ENCODE measurements around the gene CD1C.
"Not testable (repeated sequence)": the region's sequence is repeated elsewhere in the genome, so short reads cannot be mapped to it uniquely, and the experiment has no call there.

CD1C gene

GRCh38 chr1:158289811-158290210 lies at the start of gene CD1C:
CD1C (plus strand) TSS chr1:158289923; CDS start chr1:158290065, 142 bp downstream.
- DNase-seq = no peak

- no peak for DNase-seq
Measured at GRCh38 chr1:158246650-158247049, 43.1 kb upstream of the CD1C start.

GRCh38 chr1:158248118-158248517 lies 41.6 kb upstream of the CD1C start:
- no peak for DNase-seq

DNA sequence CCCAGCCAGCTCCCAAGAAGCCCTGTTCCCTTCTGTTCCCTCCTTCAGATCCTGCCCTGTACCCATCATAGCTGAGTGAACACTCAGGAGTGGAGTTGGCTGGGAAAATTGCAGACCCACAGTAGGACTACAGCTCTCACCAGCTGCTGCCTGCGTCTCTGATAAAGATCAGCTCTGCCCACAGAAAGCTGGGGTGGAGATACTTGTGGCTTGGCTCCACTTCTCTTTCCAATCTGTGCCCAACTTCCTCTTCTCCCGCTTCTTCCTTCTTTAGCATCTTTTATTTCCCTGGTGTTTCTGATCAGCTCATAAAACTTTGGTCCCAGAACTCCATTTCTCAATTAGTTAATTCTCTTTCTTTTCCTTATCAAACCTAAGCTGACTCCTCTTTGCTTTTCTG lies 41.0 kb upstream of the CD1C start:
- no peak for DNase-seq

DNA sequence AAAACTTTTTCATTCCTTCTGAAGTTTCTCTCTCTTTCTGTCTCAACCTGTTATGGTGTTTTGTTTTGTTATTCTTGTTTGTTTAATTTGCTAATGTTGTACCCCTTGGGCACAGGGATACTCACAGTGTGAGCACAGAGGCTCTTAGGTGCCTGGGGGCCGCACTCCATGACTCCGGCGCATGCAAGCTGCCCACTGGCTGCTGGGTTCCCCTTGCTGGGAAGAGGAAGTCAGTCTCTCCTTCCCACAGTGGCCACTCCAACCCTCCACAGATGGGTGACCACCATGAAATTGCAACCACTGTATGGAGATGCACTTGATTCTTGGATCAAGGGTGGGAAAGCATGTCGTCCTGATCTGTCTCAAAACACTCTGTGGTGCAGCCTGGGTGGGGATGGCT lies 40.1 kb upstream of the CD1C start:
- DNase-seq = no peak

- DNase-seq = no peak
Measured at GRCh38 chr1:158251163-158251562, 38.6 kb upstream of the CD1C start.

DNA sequence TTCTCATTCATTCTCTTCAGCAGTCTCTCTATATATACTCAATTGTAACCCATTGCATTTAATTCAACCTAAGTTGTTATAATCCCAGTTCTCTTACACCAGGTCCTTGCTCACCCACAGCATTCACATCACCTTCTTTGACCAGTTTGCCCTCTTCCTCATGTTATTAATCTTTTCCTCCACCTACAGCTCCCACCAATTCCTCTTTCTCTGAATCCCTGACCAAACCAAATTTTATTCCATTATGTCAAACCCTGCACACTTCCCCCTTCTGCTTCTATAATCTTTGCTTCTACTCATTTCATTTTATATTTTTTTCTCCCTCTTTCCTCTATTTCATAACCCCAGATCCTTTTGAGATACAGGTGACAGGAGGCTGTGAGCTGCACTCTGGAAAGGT lies 34.1 kb upstream of the CD1C start:
- no peak for DNase-seq

DNA sequence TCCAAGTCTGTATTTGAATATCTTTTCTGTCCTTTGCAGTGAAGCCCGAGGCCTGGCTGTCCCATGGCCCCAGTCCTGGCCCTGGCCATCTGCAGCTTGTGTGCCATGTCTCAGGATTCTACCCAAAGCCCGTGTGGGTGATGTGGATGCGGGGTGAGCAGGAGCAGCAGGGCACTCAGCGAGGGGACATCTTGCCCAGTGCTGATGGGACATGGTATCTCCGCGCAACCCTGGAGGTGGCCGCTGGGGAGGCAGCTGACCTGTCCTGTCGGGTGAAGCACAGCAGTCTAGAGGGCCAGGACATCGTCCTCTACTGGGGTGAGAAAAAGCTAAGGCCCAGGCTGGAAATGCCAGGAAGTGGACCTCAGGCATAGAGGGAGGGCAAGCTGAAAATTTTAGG lies 33.0 kb upstream of the CD1C start:
- not testable (repeated sequence) for DNase-seq

- no peak for DNase-seq
Measured at GRCh38 chr1:158257888-158258287, 31.8 kb upstream of the CD1C start.

GRCh38 chr1:158259117-158259516 lies 30.6 kb upstream of the CD1C start:
- no peak for DNase-seq

- no peak for DNase-seq
Measured at GRCh38 chr1:158272681-158273080, 17.0 kb upstream of the CD1C start.

DNA sequence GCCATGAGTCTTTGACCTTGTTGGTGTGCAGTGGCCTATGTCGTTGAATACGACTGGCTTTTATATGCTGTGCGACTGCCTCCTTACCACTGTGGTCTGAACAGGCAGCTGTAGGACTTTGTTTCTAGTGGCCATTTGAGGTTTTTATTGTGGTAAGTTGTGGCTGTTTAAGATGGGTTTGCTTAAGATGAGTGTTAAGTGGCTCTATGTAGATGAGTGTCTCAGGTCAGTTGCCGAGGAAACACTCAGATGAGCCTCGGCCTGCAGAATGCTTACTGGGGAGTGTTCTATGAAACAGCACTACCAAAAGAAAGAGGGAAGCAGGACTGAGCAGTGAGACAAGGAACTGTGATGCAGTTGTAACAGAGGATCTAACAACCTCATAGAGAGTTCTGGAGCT lies 14.9 kb upstream of the CD1C start:
- DNase-seq = no peak

DNA sequence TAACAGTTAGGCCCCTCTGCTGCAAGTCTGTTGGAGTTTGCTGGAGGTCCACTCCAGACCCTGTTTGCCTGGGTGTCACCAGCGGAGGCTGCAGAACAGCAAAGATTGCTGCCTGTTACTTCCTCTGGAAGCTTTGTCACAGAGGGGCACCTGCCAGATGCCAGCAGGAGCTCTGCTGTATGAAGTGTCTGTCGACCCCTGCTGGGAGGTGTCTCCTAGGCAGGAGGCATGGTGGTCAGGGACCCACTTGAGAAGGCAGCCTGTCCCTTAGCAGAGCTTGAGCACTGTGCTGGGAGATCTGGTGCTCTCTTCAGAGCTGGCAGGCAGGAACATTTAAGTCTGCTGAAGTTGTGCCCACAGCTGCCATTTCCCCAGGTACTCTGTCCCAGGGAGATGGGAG lies 7.3 kb upstream of the CD1C start:
- DNase-seq = not testable (repeated sequence)

DNA sequence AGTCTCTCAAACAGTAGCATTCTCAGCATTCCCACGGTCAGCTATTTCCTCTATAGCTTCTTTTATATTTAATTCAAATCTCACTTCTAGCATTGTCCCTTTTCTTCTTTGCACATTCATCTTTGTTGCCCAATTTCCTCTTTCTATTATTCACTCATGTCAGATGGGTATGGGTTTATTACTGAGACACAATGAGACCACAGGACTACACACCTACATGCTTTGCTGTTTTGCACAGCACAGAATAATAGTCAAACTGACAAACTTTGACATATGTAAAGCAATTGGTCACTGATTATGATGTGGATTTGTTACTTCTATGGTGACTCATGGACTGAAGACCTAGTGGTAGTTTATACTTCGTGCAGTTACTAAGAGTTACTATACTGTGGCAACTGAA lies 5.8 kb upstream of the CD1C start:
- DNase-seq = no peak

DNA sequence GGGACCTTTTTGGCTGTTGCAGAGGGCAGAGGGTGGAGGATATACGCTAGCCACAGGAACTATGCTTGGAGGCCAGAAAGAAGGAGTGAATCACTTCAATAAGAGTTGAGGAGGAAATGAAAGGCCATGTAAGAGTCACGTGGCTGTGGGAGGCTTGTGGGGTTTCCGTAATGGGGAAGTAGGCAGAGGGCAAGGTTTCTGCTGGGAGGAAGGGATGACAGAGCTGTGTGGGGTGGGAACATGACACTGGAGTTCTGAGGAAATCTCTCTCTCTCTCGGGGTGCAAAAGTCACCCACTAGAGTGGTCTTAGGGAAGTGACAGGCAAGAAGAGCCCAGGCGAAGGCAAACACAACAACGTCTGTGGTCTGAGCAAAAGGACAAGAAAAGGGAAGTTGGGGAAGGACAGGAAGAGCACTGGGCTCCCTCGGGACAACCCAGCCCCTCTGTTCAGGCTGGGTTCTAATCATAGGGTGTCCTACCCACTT lies 3.9 kb upstream of the CD1C start:
- no peak for DNase-seq

DNA sequence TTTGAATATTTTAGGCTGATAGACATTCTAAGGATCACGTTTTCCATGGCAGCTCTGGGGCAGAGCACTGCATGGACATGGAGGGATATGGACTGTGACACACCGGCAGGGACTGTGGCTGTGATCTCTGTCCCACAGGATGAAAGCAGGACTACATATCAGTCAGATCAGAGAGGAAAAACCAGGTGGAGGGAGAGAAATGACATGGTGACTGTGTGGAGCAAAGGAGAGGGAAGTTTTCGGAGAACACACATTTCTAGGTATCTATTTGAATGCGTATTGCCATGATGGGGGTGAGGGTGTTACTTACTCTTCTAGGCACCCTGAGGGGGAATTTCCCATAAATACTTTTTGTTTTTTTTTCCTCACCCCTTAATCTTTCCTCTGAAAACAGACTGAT lies 3.2 kb upstream of the CD1C start:
- no peak for DNase-seq

DNA sequence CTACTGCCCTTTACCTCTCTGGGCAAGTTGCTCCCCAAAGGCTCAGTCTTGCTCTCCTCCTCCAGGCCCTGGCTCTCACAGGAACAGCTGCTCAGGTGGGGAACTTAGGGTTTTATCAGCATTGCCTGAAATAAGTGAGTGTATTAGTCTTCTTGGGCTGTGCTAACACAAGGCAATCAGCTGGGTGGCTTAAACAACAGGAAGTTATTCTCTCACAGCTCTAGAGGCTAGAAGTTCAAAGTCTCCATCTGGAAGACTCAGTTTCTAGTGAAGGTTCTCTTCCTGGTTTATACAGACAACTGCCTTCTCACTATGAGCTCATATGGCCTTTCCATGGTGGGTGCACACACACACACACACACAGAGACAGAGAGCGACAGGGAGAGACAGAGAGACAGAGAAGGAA lies 2.8 kb upstream of the CD1C start:
- no peak for DNase-seq

DNA sequence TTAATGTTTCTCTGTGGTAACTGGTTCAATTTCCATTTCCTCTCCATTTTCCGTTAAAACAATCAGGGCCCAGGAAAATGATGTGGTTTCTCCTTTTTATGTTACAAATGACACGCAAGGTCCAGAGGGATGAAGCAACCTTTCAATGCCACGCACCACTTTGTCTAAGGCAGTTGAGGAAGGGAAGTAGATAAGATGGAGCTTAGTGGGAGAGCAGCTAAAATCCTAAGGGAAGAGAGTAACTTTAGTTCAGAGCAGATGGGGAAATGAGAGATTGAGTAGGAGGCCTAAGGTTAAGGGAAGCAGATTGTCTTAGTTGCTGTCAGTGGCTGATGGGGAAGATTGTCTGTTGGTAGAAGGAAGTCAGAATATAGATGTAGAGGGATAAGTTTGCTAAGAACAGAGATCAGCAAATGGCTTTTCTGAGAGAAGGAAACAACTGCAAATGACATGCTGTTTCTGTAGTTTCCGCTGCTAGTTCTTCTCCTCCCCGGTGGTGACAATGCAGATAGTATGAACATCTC lies 660 bp downstream of the CD1C start:
- no peak for DNase-seq

GRCh38 chr1:158295791-158296190 lies 6.1 kb downstream of the CD1C start:
- no peak for DNase-seq

DNA sequence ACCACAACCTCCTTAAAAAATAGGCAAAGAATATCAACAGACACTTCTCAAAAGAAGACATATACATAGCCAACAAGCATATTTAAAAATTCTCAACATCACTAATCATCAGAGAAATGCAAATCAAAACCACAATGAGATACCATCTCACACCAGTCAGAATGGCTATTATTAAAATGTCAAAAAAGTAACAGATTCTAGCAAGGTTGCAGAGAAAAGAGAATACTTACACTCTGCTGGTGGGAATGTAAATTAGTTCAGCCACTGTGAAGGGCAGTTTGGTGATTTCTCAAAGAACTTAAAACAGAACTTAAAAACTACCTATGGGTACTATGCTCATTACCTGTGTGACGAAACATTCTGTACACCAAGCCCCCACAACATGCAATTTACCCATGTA lies 20.9 kb downstream of the CD1C start:
- DNase-seq = no peak

DNA sequence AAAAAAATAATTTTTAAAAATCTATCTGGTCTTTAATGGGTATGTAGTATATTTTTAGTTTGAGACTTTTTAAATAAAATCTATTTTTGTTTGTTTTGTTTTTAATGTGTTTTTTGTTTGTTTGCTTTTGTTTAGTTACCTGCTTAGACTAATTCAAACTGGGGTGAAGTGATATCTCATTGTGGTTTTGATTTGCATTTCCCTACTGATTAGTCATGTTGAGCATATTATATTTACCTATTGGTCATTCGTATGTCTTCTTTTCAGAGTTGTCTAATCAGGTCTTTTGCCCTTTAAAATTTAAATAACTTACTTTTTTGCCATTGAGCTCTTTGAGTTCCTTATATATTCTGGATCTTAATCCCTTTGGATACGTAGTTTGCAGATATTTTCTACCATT lies 21.3 kb downstream of the CD1C start:
- no peak for DNase-seq

- no peak for DNase-seq
Measured at GRCh38 chr1:158323866-158324265, 34.1 kb downstream of the CD1C start.

DNA sequence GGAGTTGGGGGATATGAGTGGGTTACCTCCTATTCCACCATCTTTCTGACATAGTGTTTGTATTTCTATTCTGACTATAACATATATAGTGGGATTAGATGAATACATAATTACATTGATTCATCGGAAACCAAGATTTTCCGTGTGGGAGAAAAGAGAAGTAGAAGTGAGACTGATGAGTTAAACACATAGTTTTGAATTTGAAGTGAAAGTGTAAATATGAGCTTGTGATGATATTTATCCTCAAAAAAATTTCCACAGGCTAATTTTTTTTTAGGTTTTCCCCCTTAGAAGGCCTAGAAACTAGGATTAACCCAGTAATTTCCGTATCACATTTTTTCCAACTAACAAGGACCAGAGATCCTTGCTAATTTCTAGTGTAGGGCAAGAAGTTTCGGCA lies 34.7 kb downstream of the CD1C start:
- no peak for DNase-seq

DNA sequence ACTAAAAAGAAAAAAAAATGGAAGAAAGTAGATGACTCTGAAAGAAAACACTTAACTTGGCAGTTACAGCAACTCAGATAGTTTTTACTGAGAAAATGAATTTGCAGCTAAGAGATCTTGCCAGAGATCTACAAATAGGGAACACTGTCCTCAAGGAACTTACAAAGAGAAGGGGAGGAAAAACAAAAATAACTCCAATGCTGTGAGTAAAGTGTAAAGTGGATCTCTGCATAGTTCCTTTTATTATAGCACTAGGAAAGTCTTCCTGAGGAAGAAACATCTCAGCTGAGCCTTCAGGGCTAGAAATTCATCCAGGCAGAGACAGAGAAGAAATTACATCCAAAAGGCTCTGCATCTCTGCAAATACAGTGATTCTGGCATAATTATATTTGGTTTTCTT lies 37.8 kb downstream of the CD1C start:
- no peak for DNase-seq

- DNase-seq = no peak
Measured at GRCh38 chr1:158328426-158328825, 38.7 kb downstream of the CD1C start.

GRCh38 chr1:158329300-158329699 lies 39.6 kb downstream of the CD1C start:
- no peak for DNase-seq
